ENCODE results near the gene FMO1.

GRCh38 chr1:171279678-171280077, 31.4 kb downstream of the FMO1 start:
- TF ChIP-seq REST (IDR thresholded peaks at IDR 0.05; ENCODE audit: low read depth) (no peak), ATF3 (IDR thresholded peaks at IDR 0.05) (no peak)

Data from HCT116 (cell line).